IPS DF 19.7 (cell line): Measurements from ENCODE around the gene MRGPRX4.

Experiments
- DNase-seq: peaks from one replicate; pipeline ENCODE4 v3.0.0-alpha.2; 2013; ENCODE audit warnings: low read depth, low spot score

MRGPRX4 gene

DNA sequence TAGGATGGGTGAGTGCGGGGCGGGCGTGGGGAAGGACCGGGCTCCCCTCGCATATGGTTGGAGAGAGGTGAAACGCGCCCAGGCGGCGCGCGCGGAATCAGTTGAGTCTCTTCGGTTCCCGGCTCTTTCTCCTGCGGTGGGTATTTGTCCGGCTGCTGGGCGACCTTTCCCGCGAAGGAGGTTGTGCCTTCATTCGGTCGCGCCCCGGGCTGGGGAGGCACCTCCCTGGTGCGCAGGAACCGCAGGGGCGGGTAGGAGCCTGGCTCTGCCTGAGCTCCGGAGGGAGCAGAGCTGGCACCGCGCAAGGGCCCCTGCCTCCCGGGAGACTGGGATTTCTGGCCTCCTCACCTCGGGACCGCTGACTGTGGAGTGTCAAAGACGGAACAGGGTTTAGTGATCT lies 36.4 kb downstream of the MRGPRX4 start:
- no peak for DNase-seq

DNA sequence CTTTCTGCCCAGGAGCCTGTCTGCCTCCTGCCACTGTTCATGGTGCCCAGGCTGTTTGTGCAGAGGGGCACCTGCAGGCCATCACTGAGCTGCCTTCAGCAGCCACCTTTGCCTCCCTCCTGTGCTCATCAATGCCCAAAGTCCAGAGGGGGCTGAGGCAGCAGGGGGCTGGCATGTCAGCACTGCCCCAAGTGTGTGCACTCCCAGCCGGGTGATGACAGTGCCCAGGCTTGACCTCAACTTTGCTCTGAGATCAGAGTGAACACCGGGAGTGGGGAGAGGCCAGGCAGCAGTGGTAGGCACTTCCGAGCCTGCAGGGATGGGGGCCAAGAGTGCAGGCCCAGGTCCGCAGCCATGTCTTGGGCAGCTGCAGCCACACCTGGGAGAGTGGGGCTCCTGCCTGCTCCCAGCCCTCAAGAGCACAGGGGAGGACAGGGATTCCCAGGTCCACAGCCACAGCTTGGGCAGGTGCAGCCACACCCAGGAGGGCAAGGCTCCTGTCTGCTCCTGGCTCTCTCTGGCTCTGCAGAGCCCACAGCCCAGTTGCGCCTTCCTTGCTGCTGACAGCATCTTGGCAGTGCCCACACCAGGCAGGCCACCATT lies 48.7 kb downstream of the MRGPRX4 start:
- DNase-seq: no peak

DNA sequence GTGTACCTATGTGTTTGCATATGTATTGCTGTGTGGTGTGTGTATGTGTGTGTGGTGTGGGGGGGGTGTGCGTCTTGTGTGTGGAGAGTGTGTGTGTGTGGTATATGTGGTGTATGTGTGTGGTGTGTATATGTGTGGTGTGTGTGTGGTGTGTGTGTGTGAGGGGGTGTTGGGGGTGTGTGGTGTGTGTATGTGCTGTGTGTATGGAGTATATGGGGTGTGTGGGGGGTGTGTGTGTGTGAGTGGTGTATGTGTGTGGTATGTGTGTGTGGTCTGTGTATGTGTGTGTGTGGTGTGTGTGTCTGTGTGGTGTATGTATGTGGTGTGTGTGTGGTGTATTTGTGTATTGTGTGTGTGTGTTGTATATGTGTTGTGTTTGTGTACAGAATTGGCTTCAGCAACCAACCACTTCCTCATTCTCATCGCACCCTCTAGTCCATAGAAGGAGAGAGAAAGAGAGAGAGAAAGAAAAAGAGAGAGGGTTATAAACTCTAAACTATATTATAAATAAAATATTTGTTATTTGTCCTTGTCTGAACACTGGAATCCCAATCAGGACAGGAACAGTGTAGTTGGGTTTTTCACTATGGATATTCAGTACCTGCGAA lies 50.3 kb downstream of the MRGPRX4 start:
- DNase-seq: no peak
